Measurements from ENCODE around the gene MAP7.

DNA sequence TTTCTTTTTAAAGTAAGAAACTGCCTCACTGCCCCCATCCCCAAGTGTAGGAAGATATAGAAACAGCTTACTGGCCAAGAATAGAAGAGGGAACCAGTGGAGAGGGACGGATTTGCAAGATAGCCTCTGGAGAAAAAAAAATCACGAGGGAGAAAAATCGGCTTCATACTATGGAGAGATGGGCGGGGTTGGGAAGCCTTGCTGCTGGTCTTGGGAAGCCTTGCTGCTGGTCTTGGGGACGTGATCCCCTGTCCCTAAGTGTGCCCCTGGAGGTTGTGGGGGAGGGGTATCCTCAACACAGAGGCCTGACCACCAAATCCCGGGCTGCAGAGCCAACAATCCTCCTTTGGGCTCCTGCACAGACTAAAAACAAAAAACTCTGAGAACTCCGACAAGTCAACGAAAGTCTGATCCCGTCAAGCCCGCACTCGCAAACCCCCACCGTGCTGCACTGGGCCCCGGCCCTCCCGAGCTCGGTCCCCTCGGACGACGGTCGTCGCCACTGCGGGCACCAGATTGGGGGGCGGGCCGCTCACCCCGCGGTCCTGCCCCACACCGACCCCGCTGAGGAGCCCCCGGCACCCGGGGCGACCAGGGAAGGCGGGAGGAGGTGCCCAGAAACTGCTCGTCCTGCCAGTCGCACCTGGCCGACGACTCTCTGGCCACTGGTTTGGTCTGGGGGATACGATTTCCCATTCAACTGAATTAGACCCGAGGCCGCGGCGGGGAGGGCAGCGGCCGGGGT lies 750 bp downstream of the MAP7 start:
- TF ChIP-seq, protein P1, sequence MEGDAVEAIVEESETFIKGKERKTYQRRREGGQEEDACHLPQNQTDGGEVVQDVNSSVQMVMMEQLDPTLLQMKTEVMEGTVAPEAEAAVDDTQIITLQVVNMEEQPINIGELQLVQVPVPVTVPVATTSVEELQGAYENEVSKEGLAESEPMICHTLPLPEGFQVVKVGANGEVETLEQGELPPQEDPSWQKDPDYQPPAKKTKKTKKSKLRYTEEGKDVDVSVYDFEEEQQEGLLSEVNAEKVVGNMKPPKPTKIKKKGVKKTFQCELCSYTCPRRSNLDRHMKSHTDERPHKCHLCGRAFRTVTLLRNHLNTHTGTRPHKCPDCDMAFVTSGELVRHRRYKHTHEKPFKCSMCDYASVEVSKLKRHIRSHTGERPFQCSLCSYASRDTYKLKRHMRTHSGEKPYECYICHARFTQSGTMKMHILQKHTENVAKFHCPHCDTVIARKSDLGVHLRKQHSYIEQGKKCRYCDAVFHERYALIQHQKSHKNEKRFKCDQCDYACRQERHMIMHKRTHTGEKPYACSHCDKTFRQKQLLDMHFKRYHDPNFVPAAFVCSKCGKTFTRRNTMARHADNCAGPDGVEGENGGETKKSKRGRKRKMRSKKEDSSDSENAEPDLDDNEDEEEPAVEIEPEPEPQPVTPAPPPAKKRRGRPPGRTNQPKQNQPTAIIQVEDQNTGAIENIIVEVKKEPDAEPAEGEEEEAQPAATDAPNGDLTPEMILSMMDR (IDR thresholded peaks at IDR 0.05) = no peak
- TF ChIP-seq POLR2AphosphoS5 (IDR thresholded peaks at IDR 0.05) = no peak
